Karpas-422 (cell line): ENCODE results near the gene SLC5A11. TPM values are rescaled to one million over a fixed set of nuclear protein-coding genes. Genes with fewer than 3 reads are reported as not detected.

Source experiments
- DNase-seq: peaks from one replicate; pipeline ENCODE4 v3.0.0-alpha.2; 2015
- H2AFZ ChIP-seq: fragments of 200-600 bp; sonication (generic); 2 replicates; pipeline ENCODE4 v1.6.1; 2014; ENCODE audit warnings: antibody characterized with exemption, low read length, mixed read lengths
- H3K27ac ChIP-seq: fragments of 200-600 bp; sonication (generic); 2 replicates; pipeline ENCODE4 v1.5.1; 2014; ENCODE audit warnings: mild to moderate bottlenecking, low read length, moderate library complexity
- H3K27me3 ChIP-seq: fragments of 200-600 bp; sonication (generic); 2 replicates; pipeline ENCODE4 v1.6.1; 2014; ENCODE audit warnings: low read length, mixed read lengths
- H3K36me3 ChIP-seq: fragments of 200-600 bp; sonication (generic); 2 replicates; pipeline ENCODE4 v1.6.1; 2014; ENCODE audit warnings: low read length, mixed read lengths; ENCODE audit not compliant: insufficient read depth
- H3K4me1 ChIP-seq: fragments of 200-600 bp; sonication (generic); 2 replicates; pipeline ENCODE4 v1.6.1; 2014; ENCODE audit warnings: mild to moderate bottlenecking, low read length, mixed read lengths
- H3K4me2 ChIP-seq: fragments of 200-600 bp; sonication (generic); 2 replicates; pipeline ENCODE4 v1.6.1; 2014; ENCODE audit warnings: low read length, low read depth, mild to moderate bottlenecking; ENCODE audit not compliant: poor library complexity, severe bottlenecking
- H3K4me3 ChIP-seq: fragments of 200-600 bp; sonication (generic); 2 replicates; pipeline ENCODE4 v1.5.1; 2014; ENCODE audit warnings: mild to moderate bottlenecking, antibody characterized with exemption, low read length, mixed read lengths
- H3K79me2 ChIP-seq: fragments of 200-600 bp; sonication (generic); 2 replicates; pipeline ENCODE4 v1.6.1; 2014; ENCODE audit warnings: mild to moderate bottlenecking, low read length, mixed read lengths
- H3K9ac ChIP-seq: fragments of 200-600 bp; sonication (generic); 2 replicates; pipeline ENCODE4 v1.6.0; 2014; ENCODE audit warnings: low read length
- H3K9me2 ChIP-seq: fragments of 200-600 bp; sonication (generic), shearing (Covaris generic); replicated peaks from 2 replicates; pipeline ENCODE4 v1.6.0; 2014; ENCODE audit warnings: mild to moderate bottlenecking, low read length, moderate library complexity; ENCODE audit not compliant: insufficient read depth
- H3K9me3 ChIP-seq: fragments of 300-700, 200-600 bp; sonication (generic); 2 replicates; pipeline ENCODE4 v1.6.1; 2014; ENCODE audit warnings: low read length, mixed read lengths
- H4K20me1 ChIP-seq: fragments of 200-600 bp; sonication (generic); 2 replicates; pipeline ENCODE4 v1.6.1; 2014; ENCODE audit warnings: mild to moderate bottlenecking, antibody characterized with exemption, low read length, low read depth; ENCODE audit not compliant: insufficient read depth
- total RNA-seq: library from RNA; depleted of rRNA; stranded (reverse); fragments of >200 nt; shearing (Covaris generic); gene quantifications from 2 replicates; pipeline ENCODE4 v1.2.3, GENCODE V29; 2014; ENCODE audit warnings: low replicate concordance

SLC5A11 gene
- total RNA-seq, 1 experiment from 2014 or later: 0.15 TPM

- Histone ChIP-seq H3K9ac (no peak overlapping the region), H3K4me1 (no peaks in the 10 kb centered on the region), H3K27me3 (no peaks in the 10 kb centered on the region), H3K36me3 (no peaks in the 10 kb centered on the region; the same call in 1 of the 2 replicates), H4K20me1 (no peaks in the 10 kb centered on the region), H3K4me3 (no peak overlapping the region), H3K79me2 (no peaks in the 10 kb centered on the region), H3K9me2 (no peaks in the 10 kb centered on the region), H3K27ac (no peak overlapping the region), H3K4me2 (no peak overlapping the region), H2AFZ (no peak overlapping the region), H3K9me3 (no peaks in the 10 kb centered on the region)
- no peak for DNase-seq
Observed at GRCh38 chr16:24918641-24919040, 72.9 kb downstream of the SLC5A11 start.

DNA sequence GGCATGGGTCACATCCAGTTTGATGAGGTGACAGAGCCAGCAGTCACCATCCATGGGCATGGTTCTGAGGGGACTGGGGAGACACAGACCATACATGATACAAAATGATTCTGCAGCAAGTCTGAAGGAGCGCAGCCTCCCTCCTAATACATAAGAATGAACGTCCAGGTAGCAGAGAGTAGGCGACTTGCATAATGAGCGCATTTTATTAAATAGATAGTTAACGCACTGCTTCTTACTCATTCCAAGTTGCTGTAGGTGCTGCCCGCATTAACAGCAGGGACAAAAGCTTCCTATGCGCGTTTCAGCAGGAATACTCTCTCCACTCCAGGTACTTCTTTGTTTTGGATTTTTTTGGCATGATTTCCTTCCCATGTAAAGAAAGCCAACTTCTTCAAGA lies 73.8 kb downstream of the SLC5A11 start:
- DNase-seq: no peak
- H3K9me3 ChIP-seq: no peaks in the 10 kb centered on the region
- H3K79me2 ChIP-seq: no peaks in the 10 kb centered on the region
- H3K36me3 ChIP-seq: no peaks in the 10 kb centered on the region; the same call in 1 of the 2 replicates
- H3K9ac ChIP-seq: no peak overlapping the region
- no peaks in the 10 kb centered on the region for H3K4me1 ChIP-seq
- H3K27ac ChIP-seq: no peak overlapping the region
- H3K4me3 ChIP-seq: no peak overlapping the region
- H2AFZ ChIP-seq: no peak overlapping the region
- H3K9me2 ChIP-seq: no peaks in the 10 kb centered on the region
- no peak overlapping the region for H3K4me2 ChIP-seq
- H3K27me3 ChIP-seq: no peaks in the 10 kb centered on the region
- no peaks in the 10 kb centered on the region for H4K20me1 ChIP-seq

DNA sequence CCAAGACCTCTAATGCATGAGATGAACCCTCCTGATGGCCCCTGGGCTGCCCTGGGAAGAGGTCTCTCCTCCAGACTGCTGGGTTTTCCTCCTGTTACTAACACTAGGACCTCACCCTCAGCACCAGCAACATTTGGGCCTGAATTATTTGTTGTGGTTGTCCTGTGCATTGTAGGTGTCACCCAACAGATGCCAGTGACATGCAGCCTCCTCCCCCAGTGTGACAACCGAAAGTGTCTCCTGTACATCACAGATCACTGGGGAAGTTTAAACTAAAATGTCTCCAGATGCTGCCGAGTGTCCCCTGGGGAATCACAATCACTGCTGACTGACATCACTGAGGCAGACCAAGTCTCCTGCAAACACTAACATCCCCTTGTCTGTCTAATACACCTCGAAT lies 74.8 kb downstream of the SLC5A11 start:
- H3K27me3 ChIP-seq: no peaks in the 10 kb centered on the region
- H3K9me2 ChIP-seq: no peaks in the 10 kb centered on the region
- no peaks in the 10 kb centered on the region; the same call in 1 of the 2 replicates for H3K36me3 ChIP-seq
- no peaks in the 10 kb centered on the region for H4K20me1 ChIP-seq
- H3K4me3 ChIP-seq: no peak overlapping the region
- H3K9ac ChIP-seq: no peak overlapping the region
- H2AFZ ChIP-seq: no peak overlapping the region
- H3K79me2 ChIP-seq: no peaks in the 10 kb centered on the region
- no peak overlapping the region for H3K4me2 ChIP-seq
- H3K27ac ChIP-seq: no peak overlapping the region
- no peaks in the 10 kb centered on the region for H3K9me3 ChIP-seq
- H3K4me1 ChIP-seq: no peaks in the 10 kb centered on the region
- no peak for DNase-seq

DNA sequence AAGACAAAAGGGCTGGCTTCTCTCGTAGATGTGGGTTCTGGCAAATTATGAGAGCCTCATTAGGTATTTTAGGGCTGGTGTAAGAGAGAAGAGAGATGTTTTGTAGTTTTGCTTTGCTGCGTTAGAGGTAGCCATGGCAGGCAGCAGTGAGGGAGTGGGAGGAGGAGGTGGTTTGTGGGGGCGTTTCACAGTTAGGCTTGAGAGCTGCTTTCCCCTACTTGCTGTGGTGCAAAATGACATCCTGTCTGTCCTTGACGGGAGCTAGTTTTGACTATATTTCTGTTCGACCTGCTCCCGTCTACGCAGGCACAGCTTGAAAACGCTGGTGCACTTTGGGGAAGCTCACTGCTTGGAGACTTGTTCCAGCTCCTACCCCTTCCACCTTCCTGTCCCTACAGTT lies 75.5 kb downstream of the SLC5A11 start:
- Histone ChIP-seq H2AFZ (no peak overlapping the region), H3K4me2 (no peak overlapping the region), H3K4me3 (no peak overlapping the region), H3K27me3 (no peaks in the 10 kb centered on the region), H3K9me3 (no peaks in the 10 kb centered on the region), H3K9me2 (no peaks in the 10 kb centered on the region), H3K36me3 (no peaks in the 10 kb centered on the region; the same call in 1 of the 2 replicates), H3K4me1 (no peaks in the 10 kb centered on the region), H3K27ac (no peak overlapping the region), H3K79me2 (no peaks in the 10 kb centered on the region), H3K9ac (no peak overlapping the region), H4K20me1 (no peaks in the 10 kb centered on the region)
- DNase-seq: no peak

DNA sequence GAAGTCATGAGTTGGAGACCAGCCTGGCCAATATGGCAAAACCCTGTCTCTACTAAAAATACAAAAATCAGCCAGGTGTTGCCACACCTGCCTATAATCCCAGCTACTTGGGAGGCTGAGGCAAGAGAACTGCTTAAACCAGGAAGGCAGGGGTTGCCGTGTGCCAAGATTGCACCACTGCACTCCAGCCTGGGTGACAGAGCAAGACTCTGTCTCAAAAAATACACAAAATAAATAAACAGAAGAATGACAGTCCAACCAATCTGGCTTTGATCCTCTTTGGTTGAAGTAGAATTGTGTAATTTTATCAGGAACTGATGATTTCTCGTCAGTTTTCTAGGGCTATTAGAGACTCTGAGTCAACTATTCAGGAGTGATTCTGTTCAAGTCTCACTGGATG lies 79.4 kb downstream of the SLC5A11 start:
- no peaks in the 10 kb centered on the region for H3K79me2 ChIP-seq
- H3K4me1 ChIP-seq: no peaks in the 10 kb centered on the region
- 0 out of 2 replicates have a peak, but pooled peaks cover 6% of the 10 kb centered on the region for H3K36me3 ChIP-seq
- H2AFZ ChIP-seq: no peak overlapping the region
- no peaks in the 10 kb centered on the region for H3K27me3 ChIP-seq
- no peaks in the 10 kb centered on the region for H3K9me2 ChIP-seq
- no peak overlapping the region for H3K9ac ChIP-seq
- no peak overlapping the region for H3K27ac ChIP-seq
- no peaks in the 10 kb centered on the region for H4K20me1 ChIP-seq
- H3K9me3 ChIP-seq: no peaks in the 10 kb centered on the region
- H3K4me2 ChIP-seq: no peak overlapping the region
- no peak for DNase-seq
- H3K4me3 ChIP-seq: no peak overlapping the region

DNA sequence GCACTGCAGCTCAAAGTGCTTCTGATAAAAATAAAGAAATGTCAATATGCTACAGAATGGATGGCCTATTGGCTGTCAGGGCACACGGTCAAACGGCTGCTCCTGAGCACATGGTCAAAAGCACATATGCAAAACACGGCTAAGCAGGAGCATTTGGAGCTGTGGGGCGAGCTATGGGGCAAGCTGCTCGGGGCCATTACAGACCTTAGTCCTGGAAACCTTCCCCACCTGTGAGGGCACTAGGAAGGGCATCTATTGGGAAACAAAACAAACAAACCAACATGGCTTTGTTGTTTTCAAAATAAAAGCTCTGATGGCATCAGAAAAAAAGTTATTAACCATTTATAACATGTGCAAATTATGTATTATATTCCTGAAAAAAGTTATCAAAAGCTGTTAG lies 83.6 kb downstream of the SLC5A11 start:
- Histone ChIP-seq H2AFZ (no peak overlapping the region), H3K4me1 (no peaks in the 10 kb centered on the region), H3K36me3 (0 out of 2 replicates have a peak, but pooled peaks cover 10% of the 10 kb centered on the region), H3K4me2 (no peak overlapping the region), H3K27me3 (no peaks in the 10 kb centered on the region), H3K27ac (no peak overlapping the region), H3K9me3 (no peaks in the 10 kb centered on the region), H4K20me1 (no peaks in the 10 kb centered on the region), H3K4me3 (no peak overlapping the region), H3K79me2 (no peaks in the 10 kb centered on the region), H3K9ac (no peak overlapping the region), H3K9me2 (no peaks in the 10 kb centered on the region)
- no peak for DNase-seq

DNA sequence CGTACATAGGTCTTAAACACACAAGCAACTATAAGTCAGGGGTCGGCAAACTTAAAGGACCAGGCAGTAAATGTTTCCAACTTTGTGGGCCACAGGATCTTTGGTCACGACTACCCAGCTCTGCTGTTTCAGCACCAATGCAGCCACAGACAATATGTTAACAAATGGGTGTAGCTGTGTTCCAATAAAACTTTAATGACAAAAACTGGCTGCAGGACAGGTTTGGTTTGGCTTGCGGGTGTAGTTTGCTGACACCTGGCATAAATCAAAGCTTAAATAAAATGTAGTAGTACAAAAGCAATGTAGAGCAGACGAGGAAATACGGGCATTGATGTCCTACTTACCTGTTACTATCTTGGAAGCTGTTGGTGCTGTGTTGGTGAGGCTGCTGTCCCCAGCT lies 84.7 kb downstream of the SLC5A11 start:
- H3K79me2 ChIP-seq: no peaks in the 10 kb centered on the region
- H3K4me3 ChIP-seq: no peak overlapping the region
- no peak overlapping the region for H3K27ac ChIP-seq
- H3K4me2 ChIP-seq: no peak overlapping the region
- no peaks in the 10 kb centered on the region for H3K4me1 ChIP-seq
- 0 out of 2 replicates have a peak, but pooled peaks cover 10% of the 10 kb centered on the region for H3K36me3 ChIP-seq
- H4K20me1 ChIP-seq: no peaks in the 10 kb centered on the region
- H3K9me2 ChIP-seq: no peaks in the 10 kb centered on the region
- H3K27me3 ChIP-seq: no peaks in the 10 kb centered on the region
- H2AFZ ChIP-seq: no peak overlapping the region
- DNase-seq: no peak
- no peak overlapping the region for H3K9ac ChIP-seq
- H3K9me3 ChIP-seq: no peaks in the 10 kb centered on the region

DNA sequence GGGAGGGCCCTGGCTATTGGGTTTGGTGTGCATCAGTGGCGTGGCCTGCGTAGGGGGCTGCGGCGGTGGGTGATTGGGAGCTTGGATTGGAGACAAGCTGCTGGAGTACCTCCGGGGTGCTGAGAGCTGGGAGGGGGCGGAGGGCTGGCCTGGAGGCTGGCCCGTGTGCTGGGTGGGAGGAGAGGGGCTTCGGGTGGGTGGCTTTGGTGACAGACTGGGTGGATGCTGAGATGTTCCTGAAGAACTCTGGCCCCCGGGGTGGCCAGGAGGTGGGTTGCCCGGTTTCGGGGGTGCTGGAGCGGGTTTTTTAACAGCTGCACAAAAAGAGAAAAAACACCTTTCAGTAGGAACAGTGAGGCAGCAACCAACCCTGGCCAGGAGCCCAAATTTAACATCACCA lies 85.3 kb downstream of the SLC5A11 start:
- Histone ChIP-seq H3K9me3 (no peaks in the 10 kb centered on the region), H3K27ac (no peak overlapping the region), H3K79me2 (no peaks in the 10 kb centered on the region), H3K4me2 (no peak overlapping the region), H3K9ac (no peak overlapping the region), H3K27me3 (no peaks in the 10 kb centered on the region), H3K9me2 (no peaks in the 10 kb centered on the region), H3K36me3 (0 out of 2 replicates have a peak, but pooled peaks cover 10% of the 10 kb centered on the region), H3K4me3 (no peak overlapping the region), H3K4me1 (no peaks in the 10 kb centered on the region), H4K20me1 (no peaks in the 10 kb centered on the region), H2AFZ (no peak overlapping the region)
- DNase-seq: no peak

DNA sequence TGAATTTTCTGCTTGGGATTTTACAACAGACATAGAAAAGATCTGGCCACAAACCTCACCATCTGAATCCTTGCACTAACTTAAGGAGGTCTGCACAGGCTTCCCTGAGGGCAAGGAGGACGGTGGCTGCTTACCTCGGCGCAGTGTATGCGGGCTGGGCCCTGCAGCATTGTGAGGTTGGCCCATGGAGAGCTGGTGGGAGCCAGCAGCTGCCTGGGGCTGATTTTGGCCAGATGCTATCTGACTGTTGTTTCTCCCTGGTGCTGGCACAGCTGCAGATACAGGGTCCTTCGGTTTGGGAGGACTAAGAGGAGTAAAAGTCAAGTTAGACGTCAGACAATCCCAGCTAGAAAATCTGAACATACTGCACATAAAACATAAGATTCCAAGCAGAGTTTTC lies 89.6 kb downstream of the SLC5A11 start:
- H3K79me2 ChIP-seq: no peaks in the 10 kb centered on the region
- H3K4me2 ChIP-seq: no peak overlapping the region
- H2AFZ ChIP-seq: no peak overlapping the region
- H3K36me3 ChIP-seq: peaks cover 13% of the 10 kb centered on the region; the same call in 1 of the 2 replicates
- H4K20me1 ChIP-seq: no peaks in the 10 kb centered on the region
- H3K9me3 ChIP-seq: no peaks in the 10 kb centered on the region
- no peaks in the 10 kb centered on the region for H3K27me3 ChIP-seq
- no peak overlapping the region for H3K9ac ChIP-seq
- DNase-seq: no peak
- no peaks in the 10 kb centered on the region for H3K9me2 ChIP-seq
- H3K4me1 ChIP-seq: no peaks in the 10 kb centered on the region
- H3K27ac ChIP-seq: no peak overlapping the region
- no peak overlapping the region for H3K4me3 ChIP-seq
